GM13977 (cell line): ENCODE data around the gene L3MBTL2.
A peak's percentile ranks its signal among the peaks of the same experiment; 100 is the strongest.

Experiments
- DNase-seq: peaks from one replicate; pipeline ENCODE4 v3.0.0; 2012; ENCODE audit warnings: low spot score
- CTCF ChIP-seq: IDR thresholded peaks from 2 replicates; pipeline ENCODE4 v1.5.1; 2012; ENCODE audit warnings: mild to moderate bottlenecking, control low read depth; ENCODE audit not compliant: insufficient read depth; ENCODE audit errors: extremely low read depth, missing control alignments
- in situ Hi-C: fragments of 300-500 bp; cut with MboI; formaldehyde crosslinking; loops from one replicate; pipeline ENCODE4 v1.12.0; 2022; ENCODE audit warnings: low sequenced_read_pairs, low pct_unique_long_range_greater_than_20kb, mixed read lengths, inconsistent platforms; ENCODE audit not compliant: unreplicated experiment

L3MBTL2 gene

GRCh38 chr22:41231369-41231768, 26.3 kb downstream of the L3MBTL2 start:
- in situ Hi-C loops, result no loop called here
- no peak for DNase-seq

DNA sequence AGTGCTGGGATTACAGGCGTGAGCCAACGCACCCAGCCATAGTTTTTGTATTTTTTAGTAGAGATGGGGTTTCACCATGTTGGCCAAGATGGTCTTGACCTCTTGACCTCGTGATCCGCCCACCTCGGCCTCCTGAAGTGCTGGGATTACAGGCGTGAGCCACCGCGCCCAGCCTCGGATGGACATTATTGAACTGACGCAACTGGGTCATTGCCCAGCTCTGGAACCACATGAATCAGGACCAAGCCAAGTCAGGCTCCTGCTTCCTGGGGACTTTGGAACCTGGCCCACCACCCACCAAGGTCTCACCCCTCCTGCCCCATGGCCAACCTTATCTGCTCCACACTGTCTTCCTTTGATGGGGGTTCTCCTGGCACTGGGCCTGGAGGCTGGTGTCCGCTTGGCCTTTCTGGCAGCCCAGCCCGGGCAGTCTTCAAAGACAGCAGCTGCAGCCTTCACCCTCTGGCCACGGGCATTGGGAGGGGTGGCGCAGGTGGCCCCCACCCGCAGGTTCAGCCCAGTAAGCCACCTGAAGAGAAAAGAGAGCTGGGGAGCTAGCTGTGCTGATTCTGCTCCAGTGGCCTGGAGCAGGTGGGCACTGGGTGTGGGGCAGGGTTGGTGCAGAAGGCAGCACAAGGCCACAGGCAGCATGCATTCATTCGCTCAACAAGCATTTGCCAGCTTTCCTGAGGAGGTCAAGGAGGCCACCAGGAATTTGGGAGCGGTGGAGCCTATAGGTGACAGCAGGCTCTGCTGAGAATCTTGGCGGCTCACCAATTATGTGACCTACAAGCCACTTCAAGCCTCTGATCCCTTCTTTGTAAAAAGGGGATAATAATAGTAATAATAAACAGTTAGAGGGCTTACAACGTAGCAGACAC, 29.9 kb downstream of the L3MBTL2 start:
- DNase-seq, result no peak

More at GRCh38 chr22:41231369-41231768, 26.3 kb downstream of the L3MBTL2 start:
- TF ChIP-seq CTCF, result no peak

DNA sequence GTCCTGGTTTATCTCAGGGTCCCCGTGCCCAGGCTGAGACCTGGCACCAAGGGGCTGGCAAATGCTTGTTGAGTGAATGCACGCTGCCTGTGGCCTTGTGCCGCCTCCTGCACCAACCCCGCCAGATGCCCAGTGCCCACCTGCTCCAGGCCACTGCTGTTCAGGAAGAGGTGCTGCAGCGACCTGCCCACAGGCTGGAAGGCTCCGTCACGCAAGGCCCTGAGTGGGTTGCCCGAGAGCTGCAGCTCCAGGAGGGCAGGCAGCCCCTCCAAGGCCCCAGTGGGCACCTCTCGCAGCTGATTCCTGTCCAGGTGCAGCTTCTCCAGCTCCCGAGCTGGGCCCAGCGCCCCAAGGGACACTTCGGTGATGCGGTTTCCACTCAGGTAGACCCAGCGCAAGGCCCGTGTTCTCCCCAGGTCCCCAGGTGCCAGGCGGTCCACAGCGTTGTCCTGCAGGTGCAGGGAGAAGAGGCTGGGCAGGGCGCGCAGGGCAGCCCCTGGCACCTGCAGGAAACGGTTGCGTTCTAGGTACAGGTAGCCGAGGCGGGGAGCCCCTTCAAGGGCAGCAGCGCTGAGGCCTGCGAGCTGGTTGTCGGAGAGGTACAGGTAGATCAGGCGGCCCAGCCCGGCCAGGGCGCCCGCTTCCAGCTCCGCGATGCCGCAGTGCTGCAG, 32.1 kb downstream of the L3MBTL2 start:
- no peak for DNase-seq
- no peak for TF ChIP-seq CTCF
- in situ Hi-C loops, result no loop called here

More for the DNA sequence above, 29.9 kb downstream of the L3MBTL2 start:
- no peak for TF ChIP-seq CTCF
- in situ Hi-C loops, result no loop called here

DNA sequence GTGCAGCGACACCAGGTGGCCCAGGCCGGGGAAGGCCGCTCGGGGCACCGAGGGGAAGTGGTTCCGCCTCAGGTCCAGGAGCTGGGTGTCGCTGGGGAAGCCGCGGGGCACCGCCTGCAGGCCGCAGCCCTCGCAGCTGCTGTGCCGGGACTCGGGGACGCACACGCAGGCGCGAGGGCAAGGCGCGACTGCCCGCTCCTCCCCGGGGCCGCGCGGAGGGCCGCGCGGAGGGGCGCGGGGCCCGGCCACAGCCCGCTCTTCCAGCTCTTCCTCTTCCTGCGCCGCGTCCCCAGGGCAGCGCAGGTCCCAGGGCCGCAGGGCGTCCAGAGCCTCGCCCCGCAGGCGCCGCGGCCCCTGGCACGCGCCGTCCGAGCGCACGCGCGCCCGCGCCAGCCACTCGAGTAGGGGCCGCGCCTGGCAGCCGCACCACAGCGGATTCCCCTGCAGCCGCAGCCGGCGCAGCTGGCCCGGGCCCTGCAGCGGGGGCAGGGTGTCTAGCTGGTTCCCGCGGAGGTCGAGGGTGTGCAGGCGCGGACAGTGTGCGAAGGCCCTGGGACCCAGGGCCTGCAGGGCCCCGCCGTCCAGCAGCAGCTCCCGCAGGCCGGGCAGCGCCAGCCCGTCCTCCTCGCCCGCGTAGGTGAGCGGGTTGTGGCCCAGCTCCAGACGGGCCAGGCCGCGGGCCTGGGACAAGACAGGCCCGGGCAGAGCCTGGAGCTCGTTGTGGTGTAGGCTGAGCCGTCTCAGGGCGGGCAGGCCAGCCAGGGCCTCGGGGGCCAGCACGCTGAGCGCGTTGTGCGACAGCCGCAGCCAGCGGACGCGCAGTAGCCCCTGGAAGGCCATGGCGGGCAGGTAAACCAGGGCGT, 32.8 kb downstream of the L3MBTL2 start:
- in situ Hi-C loops, result no loop called here
- TF ChIP-seq CTCF, result peak; percentile 90
- peak; percentile 95 for DNase-seq

DNA sequence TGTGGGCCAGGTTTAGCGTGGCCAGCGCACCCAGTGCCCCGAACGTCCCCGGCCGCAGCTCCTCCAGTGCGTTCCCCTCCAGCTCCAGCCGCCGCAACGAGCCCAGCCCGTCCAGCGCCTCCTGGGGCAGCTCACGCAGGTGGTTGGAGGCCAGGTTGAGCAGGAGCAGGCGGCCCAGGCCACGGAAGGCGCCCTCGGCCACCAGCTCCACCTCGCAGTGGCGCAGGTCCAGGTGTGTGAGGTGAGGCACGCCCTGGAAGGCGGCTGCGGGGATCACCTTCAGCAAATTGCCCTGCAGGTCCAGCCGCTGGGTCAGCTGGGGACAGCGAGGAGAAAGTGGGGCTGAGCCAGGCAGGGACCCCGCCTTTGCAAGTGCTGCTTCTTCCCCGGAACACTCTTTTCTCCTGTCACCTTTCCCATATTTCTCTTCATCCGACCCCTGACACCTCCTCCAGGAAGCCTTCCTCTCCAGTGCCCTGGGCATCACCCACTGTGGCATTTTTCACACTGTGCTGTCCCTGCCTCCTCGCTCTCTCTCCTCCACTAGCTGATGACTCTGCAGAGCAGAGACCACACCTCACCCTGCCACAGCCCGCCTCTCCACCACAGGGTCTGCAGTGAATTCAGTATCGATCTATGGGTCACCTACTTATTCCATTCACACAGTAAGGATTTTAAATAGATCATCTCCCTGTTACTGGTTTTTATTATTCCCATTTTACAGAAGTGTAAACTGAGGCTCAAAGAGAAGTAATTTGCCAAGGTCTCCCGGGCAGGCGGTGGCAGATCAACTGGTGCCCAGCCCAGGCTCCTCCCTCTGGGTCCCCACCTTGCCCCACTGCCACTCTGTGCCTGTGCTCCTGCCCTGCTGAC, 33.7 kb downstream of the L3MBTL2 start:
- no peak for TF ChIP-seq CTCF
- DNase-seq, result no peak
- in situ Hi-C loops, result no loop called here
